KMS-11 (cell line): Measurements from ENCODE around the gene ZNF792.

Experiments used
- H2AFZ ChIP-seq: fragments of 200-600 bp; sonication (generic); 2 replicates; pipeline ENCODE4 v1.6.1; 2016; ENCODE audit warnings: antibody characterized with exemption, mixed run types, low read depth
- H3K27ac ChIP-seq: fragments of 200-600 bp; sonication (generic); 2 replicates; pipeline ENCODE4 v1.6.1; 2016; ENCODE audit warnings: mild to moderate bottlenecking, mixed run types
- H3K27me3 ChIP-seq: fragments of 200-600 bp; sonication (generic); 2 replicates; pipeline ENCODE4 v1.6.1; 2017; ENCODE audit warnings: mild to moderate bottlenecking, low read depth, mixed run types, moderate library complexity; ENCODE audit not compliant: insufficient read depth
- H3K36me3 ChIP-seq: fragments of 200-600 bp; sonication (generic); 2 replicates; pipeline ENCODE4 v1.6.1; 2017; ENCODE audit warnings: mild to moderate bottlenecking, mixed run types; ENCODE audit not compliant: insufficient read depth
- H3K4me1 ChIP-seq: fragments of 200-600 bp; sonication (generic); 2 replicates; pipeline ENCODE4 v1.6.1; 2016; ENCODE audit warnings: mild to moderate bottlenecking, low read depth, mixed run types; ENCODE audit not compliant: poor library complexity, severe bottlenecking
- H3K4me2 ChIP-seq: fragments of 200-600 bp; sonication (generic); 2 replicates; pipeline ENCODE4 v1.7.0; 2016; ENCODE audit warnings: mild to moderate bottlenecking, mixed run types
- H3K4me3 ChIP-seq: fragments of 200-600 bp; sonication (generic); IDR thresholded peaks from 2 replicates; pipeline ENCODE4 v1.6.1; 2017; ENCODE audit warnings: low read depth, low read length, mixed read lengths; ENCODE audit not compliant: insufficient read depth
- H3K79me2 ChIP-seq: fragments of 200-600 bp; sonication (generic); 2 replicates; pipeline ENCODE4 v1.6.1; 2016; ENCODE audit warnings: low read depth, mixed run types; ENCODE audit not compliant: insufficient read depth
- H3K9ac ChIP-seq: fragments of 200-600 bp; sonication (generic); 2 replicates; pipeline ENCODE4 v1.6.1; 2016; ENCODE audit warnings: mild to moderate bottlenecking, mixed run types
- H4K20me1 ChIP-seq: fragments of 200-600 bp; sonication (generic); 2 replicates; pipeline ENCODE4 v1.6.1; 2016; ENCODE audit warnings: mild to moderate bottlenecking, mixed run types; ENCODE audit not compliant: insufficient read depth
- CTCF ChIP-seq: fragments of 200-600 bp; sonication (generic); conservative IDR thresholded peaks from 2 replicates; pipeline ENCODE4 v1.6.1; 2017; ENCODE audit warnings: low read depth, mild to moderate bottlenecking, antibody characterized with exemption, low read length, moderate library complexity, mixed read lengths

Gene ZNF792

GRCh38 chr19:34984287-34984686 is 20.3 kb upstream of the ZNF792 start:
- no peaks in the 10 kb centered on the region for H3K36me3 ChIP-seq
- no peaks in the 10 kb centered on the region; the same call in 1 of the 2 replicates for H3K27me3 ChIP-seq
- no peak for TF ChIP-seq CTCF
- no peak overlapping the region for H3K4me3 ChIP-seq
- no peaks in the 10 kb centered on the region for H3K79me2 ChIP-seq
- no peaks in the 10 kb centered on the region for H4K20me1 ChIP-seq
- no peak overlapping the region for H2AFZ ChIP-seq
- no peak overlapping the region for H3K9ac ChIP-seq
- H3K27ac ChIP-seq: no peak overlapping the region
- no peak overlapping the region for H3K4me2 ChIP-seq
- H3K4me1 ChIP-seq: no peaks in the 10 kb centered on the region

- Histone ChIP-seq H3K36me3 (no peaks in the 10 kb centered on the region), H3K4me3 (no peak overlapping the region), H3K79me2 (no peaks in the 10 kb centered on the region), H3K27me3 (no peaks in the 10 kb centered on the region; the same call in 1 of the 2 replicates), H4K20me1 (no peaks in the 10 kb centered on the region), H3K4me2 (no peak overlapping the region), H2AFZ (no peak overlapping the region), H3K27ac (no peak overlapping the region), H3K9ac (no peak overlapping the region), H3K4me1 (no peaks in the 10 kb centered on the region)
- TF ChIP-seq CTCF: no peak
These were observed 19.8 kb upstream of the ZNF792 start for GRCh38 chr19:34983786-34984185.

- TF ChIP-seq CTCF: no peak
- Histone ChIP-seq H3K4me2 (no peak overlapping the region), H4K20me1 (no peaks in the 10 kb centered on the region), H3K27me3 (no peaks in the 10 kb centered on the region; the same call in 1 of the 2 replicates), H2AFZ (no peak overlapping the region), H3K79me2 (no peaks in the 10 kb centered on the region), H3K9ac (no peak overlapping the region), H3K36me3 (no peaks in the 10 kb centered on the region), H3K4me1 (no peaks in the 10 kb centered on the region), H3K27ac (no peak overlapping the region), H3K4me3 (no peak overlapping the region)
These were observed 18.2 kb upstream of the ZNF792 start for GRCh38 chr19:34982275-34982674.

- no peaks in the 10 kb centered on the region for H3K79me2 ChIP-seq
- H3K27me3 ChIP-seq: no peaks in the 10 kb centered on the region; the same call in 1 of the 2 replicates
- no peaks in the 10 kb centered on the region for H3K36me3 ChIP-seq
- no peak for TF ChIP-seq CTCF
- H3K9ac ChIP-seq: no peak overlapping the region
- no peak overlapping the region for H3K4me3 ChIP-seq
- no peak overlapping the region for H3K27ac ChIP-seq
- H3K4me2 ChIP-seq: no peak overlapping the region
- H2AFZ ChIP-seq: no peak overlapping the region
- no peaks in the 10 kb centered on the region for H3K4me1 ChIP-seq
- no peaks in the 10 kb centered on the region for H4K20me1 ChIP-seq
These were observed 16.0 kb upstream of the ZNF792 start for GRCh38 chr19:34979819-34980640.
